KMS-11 (cell line): ENCODE results near the gene PRLR.
A peak's percentile ranks its signal among the peaks of the same experiment; 100 is the strongest.

Experiments used
- H2AFZ ChIP-seq: fragments of 200-600 bp; sonication (generic); 2 replicates; pipeline ENCODE4 v1.6.1; 2016; ENCODE audit warnings: antibody characterized with exemption, mixed run types, low read depth
- H3K27ac ChIP-seq: fragments of 200-600 bp; sonication (generic); 2 replicates; pipeline ENCODE4 v1.6.1; 2016; ENCODE audit warnings: mild to moderate bottlenecking, mixed run types
- H3K27me3 ChIP-seq: fragments of 200-600 bp; sonication (generic); 2 replicates; pipeline ENCODE4 v1.6.1; 2017; ENCODE audit warnings: mild to moderate bottlenecking, low read depth, mixed run types, moderate library complexity; ENCODE audit not compliant: insufficient read depth
- H3K36me3 ChIP-seq: fragments of 200-600 bp; sonication (generic); 2 replicates; pipeline ENCODE4 v1.6.1; 2017; ENCODE audit warnings: mild to moderate bottlenecking, mixed run types; ENCODE audit not compliant: insufficient read depth
- H3K4me1 ChIP-seq: fragments of 200-600 bp; sonication (generic); 2 replicates; pipeline ENCODE4 v1.6.1; 2016; ENCODE audit warnings: mild to moderate bottlenecking, low read depth, mixed run types; ENCODE audit not compliant: poor library complexity, severe bottlenecking
- H3K4me2 ChIP-seq: fragments of 200-600 bp; sonication (generic); 2 replicates; pipeline ENCODE4 v1.7.0; 2016; ENCODE audit warnings: mild to moderate bottlenecking, mixed run types
- H3K4me3 ChIP-seq: fragments of 200-600 bp; sonication (generic); IDR thresholded peaks from 2 replicates; pipeline ENCODE4 v1.6.1; 2017; ENCODE audit warnings: low read depth, low read length, mixed read lengths; ENCODE audit not compliant: insufficient read depth
- H3K79me2 ChIP-seq: fragments of 200-600 bp; sonication (generic); 2 replicates; pipeline ENCODE4 v1.6.1; 2016; ENCODE audit warnings: low read depth, mixed run types; ENCODE audit not compliant: insufficient read depth
- H3K9ac ChIP-seq: fragments of 200-600 bp; sonication (generic); 2 replicates; pipeline ENCODE4 v1.6.1; 2016; ENCODE audit warnings: mild to moderate bottlenecking, mixed run types
- H4K20me1 ChIP-seq: fragments of 200-600 bp; sonication (generic); 2 replicates; pipeline ENCODE4 v1.6.1; 2016; ENCODE audit warnings: mild to moderate bottlenecking, mixed run types; ENCODE audit not compliant: insufficient read depth
- TF ChIP-seq, protein P1 (sequence below): fragments of 200-600 bp; sonication (generic); conservative IDR thresholded peaks from 2 replicates; pipeline ENCODE4 v1.6.1; 2017; ENCODE audit warnings: low read depth, mild to moderate bottlenecking, antibody characterized with exemption, low read length, moderate library complexity, mixed read lengths

Gene PRLR

DNA sequence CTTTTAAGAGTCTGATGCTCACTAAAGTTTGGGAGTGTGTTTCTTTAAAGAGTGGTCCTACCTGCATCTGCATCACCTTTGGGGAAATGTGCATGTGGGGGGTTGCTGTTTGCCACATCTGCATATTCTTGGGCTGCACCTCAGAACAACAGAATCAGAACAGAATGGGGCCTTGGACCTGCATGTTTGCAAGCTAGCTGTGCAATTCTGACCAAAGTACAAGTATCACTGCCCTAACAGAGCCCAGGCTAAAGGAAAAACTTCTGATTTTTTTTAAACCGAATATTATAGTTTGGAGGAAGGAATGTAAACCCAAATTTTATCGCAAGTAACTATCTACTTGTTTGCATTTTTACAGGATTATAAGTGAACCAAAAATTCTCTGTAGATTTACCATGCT, 34.2 kb upstream of the PRLR start:
- no peak overlapping the region for H3K27ac ChIP-seq
- H2AFZ ChIP-seq = no peak overlapping the region
- no peak overlapping the region for H3K4me3 ChIP-seq
- TF ChIP-seq, protein P1, sequence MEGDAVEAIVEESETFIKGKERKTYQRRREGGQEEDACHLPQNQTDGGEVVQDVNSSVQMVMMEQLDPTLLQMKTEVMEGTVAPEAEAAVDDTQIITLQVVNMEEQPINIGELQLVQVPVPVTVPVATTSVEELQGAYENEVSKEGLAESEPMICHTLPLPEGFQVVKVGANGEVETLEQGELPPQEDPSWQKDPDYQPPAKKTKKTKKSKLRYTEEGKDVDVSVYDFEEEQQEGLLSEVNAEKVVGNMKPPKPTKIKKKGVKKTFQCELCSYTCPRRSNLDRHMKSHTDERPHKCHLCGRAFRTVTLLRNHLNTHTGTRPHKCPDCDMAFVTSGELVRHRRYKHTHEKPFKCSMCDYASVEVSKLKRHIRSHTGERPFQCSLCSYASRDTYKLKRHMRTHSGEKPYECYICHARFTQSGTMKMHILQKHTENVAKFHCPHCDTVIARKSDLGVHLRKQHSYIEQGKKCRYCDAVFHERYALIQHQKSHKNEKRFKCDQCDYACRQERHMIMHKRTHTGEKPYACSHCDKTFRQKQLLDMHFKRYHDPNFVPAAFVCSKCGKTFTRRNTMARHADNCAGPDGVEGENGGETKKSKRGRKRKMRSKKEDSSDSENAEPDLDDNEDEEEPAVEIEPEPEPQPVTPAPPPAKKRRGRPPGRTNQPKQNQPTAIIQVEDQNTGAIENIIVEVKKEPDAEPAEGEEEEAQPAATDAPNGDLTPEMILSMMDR = no peak
- no peaks in the 10 kb centered on the region for H3K79me2 ChIP-seq
- no peaks in the 10 kb centered on the region for H3K27me3 ChIP-seq
- H3K36me3 ChIP-seq = no peaks in the 10 kb centered on the region
- H3K4me2 ChIP-seq = no peak overlapping the region
- H4K20me1 ChIP-seq = no peaks in the 10 kb centered on the region
- H3K4me1 ChIP-seq = peaks cover 70% of the 10 kb centered on the region
- H3K9ac ChIP-seq = no peak overlapping the region

GRCh38 chr5:35263266-35263877, 33.1 kb upstream of the PRLR start:
- H3K4me1 ChIP-seq = peaks cover 60% of the 10 kb centered on the region
- peak overlapping the region; percentile 26; the same call in 1 of the 2 replicates for H3K27ac ChIP-seq
- peak overlapping the region; percentile 64; the same call in 1 of the 2 replicates for H3K4me2 ChIP-seq
- H3K9ac ChIP-seq = no peak overlapping the region
- H3K36me3 ChIP-seq = no peaks in the 10 kb centered on the region
- no peak overlapping the region for H3K4me3 ChIP-seq
- H3K27me3 ChIP-seq = no peaks in the 10 kb centered on the region
- no peaks in the 10 kb centered on the region for H3K79me2 ChIP-seq
- H2AFZ ChIP-seq = no peak overlapping the region
- TF ChIP-seq, protein P1 = no peak
- H4K20me1 ChIP-seq = no peaks in the 10 kb centered on the region

DNA sequence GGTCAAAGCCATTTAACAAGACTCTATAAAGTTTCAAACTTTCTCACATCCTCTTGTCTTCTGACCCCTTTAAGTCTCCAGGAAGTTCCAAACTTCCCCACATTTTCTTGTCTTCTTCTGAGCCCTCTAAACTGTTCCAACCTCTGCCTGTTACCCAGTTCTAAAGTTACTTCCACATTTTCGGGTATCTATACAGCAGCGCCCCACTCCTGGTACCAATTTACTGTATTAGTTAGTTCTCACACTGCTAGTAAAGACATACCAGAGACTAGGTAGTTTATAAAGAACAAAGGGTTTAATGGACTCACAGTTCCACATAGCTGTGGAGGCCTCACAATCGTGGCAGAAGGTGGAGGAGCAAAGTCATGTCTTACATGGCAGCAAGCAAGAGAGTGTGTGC, 23.3 kb upstream of the PRLR start:
- Histone ChIP-seq H4K20me1 (no peaks in the 10 kb centered on the region), H2AFZ (no peak overlapping the region), H3K4me1 (peaks cover 25% of the 10 kb centered on the region), H3K27me3 (no peaks in the 10 kb centered on the region), H3K36me3 (no peaks in the 10 kb centered on the region), H3K79me2 (no peaks in the 10 kb centered on the region), H3K4me2 (no peak overlapping the region), H3K27ac (no peak overlapping the region), H3K9ac (no peak overlapping the region), H3K4me3 (no peak overlapping the region)
- TF ChIP-seq, protein P1 = no peak

DNA sequence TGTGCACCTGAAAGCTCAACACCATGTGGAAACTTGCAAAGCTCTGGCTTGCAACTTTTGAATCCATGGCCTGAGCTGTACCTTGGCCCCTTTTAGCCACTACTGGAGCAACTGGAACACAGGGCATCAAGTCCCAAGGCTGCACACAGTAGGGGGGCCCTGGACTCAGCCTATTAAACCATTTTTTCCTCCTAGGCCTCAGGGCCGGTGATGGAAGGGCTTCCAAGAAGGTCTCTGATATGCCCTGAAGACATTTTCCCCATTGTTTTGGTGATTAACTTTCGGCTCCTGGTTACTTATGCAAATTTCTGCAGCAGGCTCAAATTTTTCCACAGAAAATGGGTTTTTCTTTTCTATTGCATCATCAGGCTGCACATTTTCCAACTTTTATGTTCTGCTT, 22.7 kb upstream of the PRLR start:
- no peaks in the 10 kb centered on the region for H3K36me3 ChIP-seq
- H3K79me2 ChIP-seq = no peaks in the 10 kb centered on the region
- H3K4me3 ChIP-seq = no peak overlapping the region
- H3K4me2 ChIP-seq = no peak overlapping the region
- no peaks in the 10 kb centered on the region for H3K27me3 ChIP-seq
- no peak overlapping the region for H3K27ac ChIP-seq
- no peaks in the 10 kb centered on the region for H4K20me1 ChIP-seq
- H2AFZ ChIP-seq = no peak overlapping the region
- peaks cover 31% of the 10 kb centered on the region for H3K4me1 ChIP-seq
- TF ChIP-seq, protein P1 = no peak
- no peak overlapping the region for H3K9ac ChIP-seq
